ENCODE measurements around the gene SH2B3.
A peak's percentile ranks its signal among the peaks of the same experiment; 100 is the strongest.
"Not testable (repeated sequence)": the region's sequence is repeated elsewhere in the genome, so short reads cannot be mapped to it uniquely, and the experiment has no call there.

Gene SH2B3

DNA sequence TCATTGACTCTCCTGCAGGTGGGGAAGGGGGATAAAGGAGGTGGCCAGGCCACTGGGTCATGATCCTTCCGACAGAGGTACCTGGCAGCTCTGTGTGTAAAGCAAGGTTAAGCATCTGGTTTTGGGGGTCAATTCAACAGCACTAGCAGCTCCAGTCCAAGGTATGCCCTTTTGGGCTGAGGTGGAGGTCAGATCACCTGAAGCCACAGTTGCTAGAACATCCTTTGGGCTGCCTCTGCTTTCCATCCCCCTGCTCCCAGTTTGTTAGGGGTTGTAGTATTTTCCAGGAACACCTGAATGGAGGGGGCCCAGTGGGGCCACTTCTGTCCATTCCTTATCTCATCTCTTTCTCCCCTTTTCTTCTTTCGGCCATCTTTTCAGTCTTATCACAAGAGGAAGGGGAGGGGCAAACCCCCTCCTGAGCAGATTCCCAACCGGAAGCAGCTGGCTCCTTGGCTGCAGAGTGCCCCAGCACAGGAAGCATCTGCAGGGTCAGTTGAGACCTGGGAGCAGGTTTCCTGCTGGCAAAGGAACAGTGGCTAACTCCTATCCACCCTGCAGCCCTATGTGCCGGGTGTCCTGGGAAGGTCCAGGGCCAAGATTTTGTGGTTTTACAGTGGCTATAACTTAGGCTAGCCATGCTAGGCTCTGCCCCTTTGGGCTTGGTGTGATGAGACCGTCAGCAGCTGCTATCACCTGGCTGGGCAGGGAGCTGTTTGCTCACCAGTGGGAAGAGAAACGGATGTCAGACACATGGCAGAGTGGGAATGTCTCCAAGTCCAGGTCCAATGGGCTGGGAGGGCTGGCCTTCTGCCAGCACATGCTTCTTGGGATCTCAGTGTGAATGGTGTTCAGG is 40.2 kb downstream of the SH2B3 start:
- DNase-seq = peak; percentile 37

DNA sequence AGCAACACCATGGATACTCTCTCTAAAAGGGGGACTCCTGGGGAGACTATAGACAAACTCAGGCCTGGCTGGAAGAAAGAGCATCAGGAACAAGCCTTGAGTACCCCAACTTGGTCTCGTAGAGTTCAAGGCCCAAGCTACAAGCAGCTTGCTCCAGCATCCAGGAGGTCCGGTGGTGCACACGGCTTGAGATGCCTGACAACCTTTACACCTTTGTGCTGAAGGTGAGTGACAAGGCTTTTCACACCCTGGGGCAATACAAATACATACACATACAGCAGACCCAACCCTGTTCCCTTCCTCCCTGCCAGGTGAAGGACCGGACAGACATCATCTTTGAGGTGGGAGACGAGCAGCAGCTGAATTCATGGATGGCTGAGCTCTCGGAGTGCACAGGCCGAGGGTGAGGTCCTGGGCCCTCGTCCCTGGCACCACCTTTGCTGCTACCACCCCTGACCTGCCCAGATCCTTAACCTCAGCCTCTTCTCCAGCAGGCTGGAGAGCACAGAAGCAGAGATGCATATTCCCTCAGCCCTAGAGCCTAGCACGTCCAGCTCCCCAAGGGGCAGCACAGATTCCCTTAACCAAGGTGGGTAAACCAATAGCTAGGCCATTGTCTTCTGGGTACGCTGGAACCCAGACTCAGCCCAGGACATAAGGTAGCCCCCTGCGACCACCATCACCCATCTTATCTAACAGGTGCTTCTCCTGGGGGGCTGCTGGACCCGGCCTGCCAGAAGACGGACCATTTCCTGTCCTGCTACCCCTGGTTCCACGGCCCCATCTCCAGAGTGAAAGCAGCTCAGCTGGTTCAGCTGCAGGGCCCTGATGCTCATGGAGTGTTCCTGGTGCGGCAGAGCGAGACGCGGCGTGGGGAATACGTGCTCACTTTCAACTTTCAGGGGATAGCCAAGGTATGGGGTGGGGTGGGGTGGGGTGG is 41.2 kb downstream of the SH2B3 start:
- DNase-seq = no peak

DNA sequence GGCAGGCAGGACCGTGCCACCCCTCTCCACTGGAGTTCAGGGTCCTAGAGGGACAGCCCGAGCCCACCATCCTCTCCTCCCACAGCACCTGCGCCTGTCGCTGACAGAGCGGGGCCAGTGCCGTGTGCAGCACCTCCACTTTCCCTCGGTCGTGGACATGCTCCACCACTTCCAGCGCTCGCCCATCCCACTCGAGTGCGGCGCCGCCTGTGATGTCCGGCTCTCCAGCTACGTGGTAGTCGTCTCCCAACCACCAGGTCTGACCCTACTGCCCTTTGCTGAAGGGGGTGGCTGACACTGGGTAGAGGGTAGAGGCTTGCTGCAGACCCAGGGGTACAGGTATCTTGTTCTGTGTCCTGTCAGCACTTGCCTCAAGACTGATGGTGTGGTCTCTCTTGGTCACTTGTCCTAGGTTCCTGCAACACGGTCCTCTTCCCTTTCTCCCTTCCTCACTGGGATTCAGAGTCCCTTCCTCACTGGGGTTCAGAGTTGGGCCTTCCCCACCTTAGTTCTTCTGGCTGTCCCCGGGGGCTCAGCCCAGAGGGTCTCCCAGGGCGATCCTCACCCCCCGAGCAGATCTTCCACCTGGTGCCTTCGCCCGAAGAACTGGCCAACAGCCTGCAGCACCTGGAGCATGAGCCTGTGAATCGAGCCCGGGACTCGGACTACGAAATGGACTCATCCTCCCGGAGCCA is 42.0 kb downstream of the SH2B3 start:
- no peak for DNase-seq

DNA sequence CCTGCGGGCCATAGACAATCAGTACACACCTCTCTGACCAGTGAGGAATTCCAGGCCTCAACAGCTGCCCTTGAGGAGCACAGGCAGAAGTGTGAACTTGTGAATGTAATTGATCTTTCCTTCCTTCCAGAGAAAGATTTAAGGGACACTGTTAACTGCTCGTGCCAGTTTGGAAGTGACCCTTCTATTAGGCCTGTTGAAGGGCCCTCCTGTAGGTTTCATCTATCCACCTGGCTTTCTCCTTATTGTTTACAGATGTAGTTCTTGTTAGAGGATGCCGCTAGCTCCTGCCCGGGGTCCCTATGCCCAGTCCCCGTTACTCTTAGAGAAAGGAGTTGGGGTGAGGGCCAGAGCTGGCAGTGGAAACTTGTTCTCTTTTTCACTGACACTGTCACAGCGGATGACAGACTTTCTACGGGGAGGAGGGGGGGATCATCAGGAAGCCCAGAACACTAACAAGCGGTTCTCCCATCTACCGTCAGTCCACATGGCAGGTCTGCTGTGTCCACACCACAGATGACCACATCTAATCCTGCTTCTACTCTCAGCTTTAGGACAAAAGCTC is 42.6 kb downstream of the SH2B3 start:
- DNase-seq = no peak

DNA sequence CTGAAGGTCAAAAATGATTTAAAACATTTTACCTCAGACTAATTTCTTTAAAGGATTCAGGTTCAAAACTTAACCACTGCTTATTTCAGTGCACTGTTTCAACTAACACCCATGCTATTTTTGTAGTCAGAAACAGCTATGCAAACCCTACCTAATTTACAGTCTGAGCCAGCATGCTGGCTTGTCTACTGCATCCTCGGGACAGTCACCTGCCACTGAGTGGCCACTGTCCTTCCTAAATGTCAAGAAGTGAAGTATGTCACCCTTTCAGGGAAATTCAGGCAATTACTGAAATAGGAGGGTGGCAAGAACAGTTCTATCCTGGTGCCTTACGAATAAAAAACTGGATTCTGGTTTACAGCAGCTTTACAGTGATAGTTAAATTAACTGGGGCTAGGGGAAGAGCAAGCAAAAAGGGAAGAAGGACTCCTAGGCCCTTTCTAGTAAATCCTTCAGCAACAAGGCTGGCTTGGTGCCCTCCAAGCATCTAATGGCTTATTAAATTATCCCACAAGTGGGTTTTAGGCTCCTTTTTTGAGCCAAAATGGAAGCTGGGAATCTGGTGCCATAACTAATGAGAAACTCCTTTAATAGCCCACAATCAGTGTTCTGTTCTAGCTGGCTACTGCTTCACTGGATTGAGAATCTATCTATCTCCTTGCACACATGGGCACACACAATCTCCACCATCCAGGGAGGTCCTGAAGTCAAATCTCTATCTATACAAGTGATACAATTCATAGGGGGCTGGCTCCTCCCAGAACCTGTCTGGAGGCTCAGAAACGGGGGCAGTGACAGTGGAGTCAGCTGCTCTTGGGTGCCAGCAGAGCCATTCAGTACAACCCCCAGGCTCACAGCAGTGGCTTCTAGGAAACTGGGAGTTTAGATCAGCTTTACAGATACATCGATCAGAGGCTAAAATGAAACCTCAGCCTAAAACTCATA is 43.4 kb downstream of the SH2B3 start:
- DNase-seq = no peak

DNA sequence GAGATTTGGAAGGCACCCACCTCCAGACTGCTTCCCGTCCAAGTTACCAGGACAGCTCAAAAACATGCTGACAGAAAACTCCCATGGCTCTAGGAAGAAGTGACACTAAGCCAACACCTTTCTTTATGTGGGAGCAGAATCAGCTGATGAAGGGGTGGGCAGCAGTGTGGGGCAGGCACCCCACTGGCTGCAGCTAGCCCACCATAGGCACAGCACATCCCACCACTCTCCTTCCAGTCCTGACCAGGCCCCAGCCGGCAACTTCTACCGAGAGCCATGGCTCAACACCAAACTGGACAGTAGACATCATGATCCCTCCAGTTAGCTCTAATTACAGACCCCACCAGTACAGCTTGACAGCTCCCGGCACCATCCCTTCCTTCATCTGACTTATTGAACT is 45.0 kb downstream of the SH2B3 start:
- no peak for DNase-seq

DNA sequence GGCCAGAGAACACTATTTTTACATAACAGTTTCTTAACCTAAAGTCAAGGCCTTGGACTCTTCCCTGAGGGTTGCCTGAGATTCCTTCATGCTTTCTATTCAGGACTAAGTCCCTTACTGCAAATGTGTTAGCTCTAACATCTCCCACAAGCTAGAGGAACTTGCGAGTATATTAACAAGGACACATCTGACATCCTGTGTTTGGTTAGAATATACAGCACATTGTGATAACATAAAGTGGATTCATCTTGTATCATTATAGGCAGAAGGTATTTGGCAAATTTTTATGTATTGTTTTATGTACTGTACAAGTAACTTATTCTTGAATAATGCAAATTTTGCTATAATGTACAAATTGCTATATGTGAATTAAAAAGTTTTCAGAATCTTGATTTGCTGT is 45.5 kb downstream of the SH2B3 start:
- no peak for DNase-seq

DNA sequence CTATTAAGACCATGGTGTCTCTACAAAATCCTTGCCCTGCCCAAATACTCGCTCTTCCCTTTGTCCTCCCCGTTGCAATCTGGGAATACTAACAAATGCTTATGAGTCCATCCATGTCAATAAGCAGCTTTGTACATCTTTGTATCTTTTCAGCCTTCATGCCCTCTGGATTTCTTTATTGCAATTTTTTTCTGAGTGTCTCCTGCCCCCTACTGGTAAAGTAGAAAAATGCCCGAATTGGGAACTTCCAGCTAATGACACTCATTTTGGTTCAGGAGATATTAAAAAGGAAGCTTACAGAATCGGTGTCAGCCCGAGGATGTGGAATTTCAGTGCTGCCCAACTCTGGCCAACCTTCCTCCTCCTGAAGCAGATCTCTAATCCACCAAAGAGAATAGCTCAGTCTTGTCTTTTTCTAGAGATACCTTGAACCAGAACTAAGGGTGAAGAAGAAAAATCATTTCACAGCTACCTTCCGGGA is 46.0 kb downstream of the SH2B3 start:
- DNase-seq = no peak

DNA sequence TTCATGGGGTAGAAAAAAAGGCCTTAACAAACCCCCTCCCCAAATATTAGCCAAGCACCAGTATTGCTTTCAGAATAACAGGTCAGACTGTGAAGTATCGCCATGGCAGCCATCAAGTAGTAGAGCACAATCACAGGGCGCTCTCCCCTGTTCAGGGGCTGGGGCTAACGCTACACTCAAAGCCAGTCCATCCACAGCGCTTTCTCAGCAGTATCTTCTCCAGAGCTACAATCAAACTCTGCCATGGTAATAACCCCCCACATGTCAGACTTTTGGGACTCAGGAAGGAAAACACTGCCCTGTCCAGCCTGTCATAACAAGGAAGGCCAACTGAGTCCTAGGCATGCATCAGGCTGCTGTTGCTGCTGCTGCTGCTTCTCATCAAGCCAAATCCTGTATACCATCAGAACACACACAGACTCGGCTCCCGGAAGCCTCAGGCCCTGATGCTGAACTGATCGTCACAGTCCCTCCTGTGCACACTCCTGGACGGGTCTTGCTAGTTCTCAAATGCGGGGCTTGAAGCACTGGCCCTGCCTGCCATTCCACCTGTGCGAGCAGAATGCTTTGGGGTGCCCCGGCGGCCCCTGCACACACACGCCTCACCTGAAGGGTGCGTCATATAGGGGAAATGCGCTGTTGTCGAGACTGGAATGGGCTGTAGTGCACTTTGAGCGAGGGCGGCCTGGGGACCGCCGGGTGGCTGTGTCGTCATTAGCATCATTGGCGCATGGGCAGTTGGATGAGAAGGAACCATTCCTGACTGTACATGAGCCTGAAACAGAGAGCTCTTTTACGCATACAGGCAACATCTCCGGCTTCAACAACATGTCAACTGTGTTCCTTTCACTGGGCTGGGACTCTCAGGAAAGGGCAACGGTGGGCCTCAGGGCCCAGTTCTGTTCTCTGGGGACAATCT is 47.6 kb downstream of the SH2B3 start:
- DNase-seq = no peak

DNA sequence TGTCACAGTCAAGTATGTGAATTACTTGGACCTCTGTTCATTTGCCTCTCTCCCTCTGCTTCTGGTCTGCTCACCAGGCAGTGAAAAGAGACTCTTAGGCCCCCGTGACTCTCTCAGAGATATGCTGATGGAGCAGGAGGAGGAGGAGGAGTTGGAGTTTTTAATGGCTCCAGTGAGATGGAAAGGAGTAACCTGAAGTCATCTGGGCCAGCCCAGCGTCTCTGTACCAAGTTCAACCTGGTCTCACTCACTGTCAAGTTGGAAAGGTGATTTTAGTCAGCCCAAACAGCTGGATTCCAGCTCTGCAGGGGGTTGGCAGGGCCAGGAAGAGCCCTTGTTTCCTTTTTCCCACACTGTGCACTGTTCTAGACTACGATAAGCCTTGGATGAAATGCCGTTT is 48.6 kb downstream of the SH2B3 start:
- DNase-seq = no peak

DNA sequence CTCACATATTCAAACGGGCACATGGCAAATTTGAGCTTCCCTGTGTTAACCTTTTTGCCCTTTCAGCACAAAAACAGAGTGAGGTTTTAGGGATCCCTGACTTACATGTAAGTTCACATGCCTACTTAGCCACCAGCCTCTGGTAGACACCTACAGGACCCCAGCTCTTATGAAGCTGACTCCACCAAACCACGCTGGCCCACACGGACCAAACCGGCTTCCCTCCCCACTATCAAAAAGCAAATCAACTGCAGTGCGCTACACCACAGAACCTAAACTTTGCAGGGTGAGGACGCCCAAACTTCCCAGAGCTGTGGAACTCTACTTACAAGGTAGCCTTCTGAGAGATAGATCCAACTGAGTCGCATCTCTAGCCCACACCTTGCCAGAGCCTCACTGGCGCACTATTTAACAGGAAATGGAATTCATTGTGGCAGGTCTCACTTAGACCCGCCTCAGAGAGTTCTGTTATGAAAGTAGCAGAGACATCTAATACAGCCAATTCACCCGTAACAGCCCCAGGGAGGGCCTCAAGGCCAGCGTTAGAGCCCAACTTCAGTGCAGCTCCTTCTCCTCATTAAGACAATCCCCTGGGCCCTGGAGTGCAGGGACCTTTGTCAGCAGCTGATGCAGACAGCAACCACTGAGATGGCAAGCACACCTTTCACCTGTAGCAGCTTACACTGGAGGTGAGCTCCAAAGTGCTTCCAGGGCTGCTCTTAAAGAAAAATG is 49.2 kb downstream of the SH2B3 start:
- no peak for DNase-seq

DNA sequence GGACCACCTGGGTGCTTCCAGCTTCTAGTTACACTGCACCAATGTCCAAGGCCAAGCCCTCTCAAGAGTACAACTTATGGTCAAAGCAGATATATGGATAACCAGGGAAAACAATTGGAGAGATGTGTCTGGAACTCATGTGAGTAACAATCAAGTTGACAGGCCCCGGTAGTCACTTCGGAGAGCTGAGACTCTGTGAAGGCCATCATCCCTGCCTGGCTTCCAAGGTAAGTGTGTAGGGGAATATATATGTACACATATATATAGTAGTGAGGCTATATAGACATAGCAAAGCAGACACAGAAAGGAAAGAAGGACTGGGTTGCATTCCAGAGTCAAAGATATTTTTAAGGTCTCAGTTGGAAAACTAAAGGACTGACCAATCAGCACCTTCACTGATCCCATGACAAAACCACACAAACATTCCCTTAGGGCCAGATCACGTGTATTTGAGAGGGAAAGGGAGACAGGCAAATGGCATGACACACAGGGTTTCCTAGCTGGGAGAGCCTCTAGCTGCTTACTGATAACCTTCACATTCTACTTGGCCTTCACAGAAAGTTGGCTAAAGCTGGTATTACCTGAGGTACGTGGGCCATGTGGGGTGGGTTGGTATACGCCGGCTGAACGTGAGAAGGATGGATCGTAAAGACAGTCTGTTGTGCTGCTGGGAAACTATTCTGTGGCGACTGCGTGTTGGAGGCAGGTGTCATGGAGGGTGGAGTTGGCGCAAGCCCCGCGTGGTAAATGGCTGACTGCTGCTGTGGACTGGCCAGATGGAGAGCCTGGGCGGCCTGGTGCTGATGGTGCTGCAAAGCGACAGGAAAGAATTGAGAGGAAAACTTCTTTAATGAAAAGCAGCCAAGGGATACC is 50.0 kb downstream of the SH2B3 start:
- DNase-seq = no peak

DNA sequence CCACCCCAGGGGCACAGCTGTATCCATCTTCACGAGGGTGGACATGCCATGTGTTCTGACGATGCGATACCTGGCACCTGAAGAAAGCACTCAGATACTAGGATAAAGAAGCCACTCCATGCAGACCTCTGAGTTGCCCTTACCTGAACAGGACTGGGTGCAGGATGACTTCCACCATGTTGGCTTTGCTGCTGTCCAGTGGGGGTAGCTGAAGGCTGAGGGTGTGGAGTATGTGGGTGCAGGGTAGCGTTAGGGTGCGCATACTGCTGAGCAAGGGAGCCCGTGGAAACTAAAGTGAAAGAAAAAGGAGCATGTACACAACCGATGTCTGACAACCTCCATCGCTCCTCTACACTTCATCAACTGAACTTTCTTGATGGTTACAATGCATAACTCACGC is 51.3 kb downstream of the SH2B3 start:
- no peak for DNase-seq

DNA sequence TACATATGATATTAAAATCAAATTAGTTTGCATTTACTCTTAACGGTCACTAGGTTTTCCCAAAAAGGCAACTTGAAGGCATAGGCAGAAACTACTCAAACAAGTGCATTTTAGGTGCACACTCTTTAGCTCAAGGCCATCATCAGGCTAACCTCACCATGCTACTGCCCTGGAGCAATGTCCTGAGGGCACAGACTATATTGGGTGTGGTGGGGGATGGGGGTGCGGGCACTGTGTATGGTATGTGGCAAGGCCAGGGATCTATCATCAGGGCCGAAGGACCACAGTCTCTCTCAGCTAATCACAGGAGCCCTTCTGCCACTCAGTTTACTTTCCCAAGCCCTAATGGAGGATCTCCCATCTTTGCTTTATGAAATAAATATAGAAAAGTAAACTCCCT is 51.9 kb downstream of the SH2B3 start:
- DNase-seq = no peak

DNA sequence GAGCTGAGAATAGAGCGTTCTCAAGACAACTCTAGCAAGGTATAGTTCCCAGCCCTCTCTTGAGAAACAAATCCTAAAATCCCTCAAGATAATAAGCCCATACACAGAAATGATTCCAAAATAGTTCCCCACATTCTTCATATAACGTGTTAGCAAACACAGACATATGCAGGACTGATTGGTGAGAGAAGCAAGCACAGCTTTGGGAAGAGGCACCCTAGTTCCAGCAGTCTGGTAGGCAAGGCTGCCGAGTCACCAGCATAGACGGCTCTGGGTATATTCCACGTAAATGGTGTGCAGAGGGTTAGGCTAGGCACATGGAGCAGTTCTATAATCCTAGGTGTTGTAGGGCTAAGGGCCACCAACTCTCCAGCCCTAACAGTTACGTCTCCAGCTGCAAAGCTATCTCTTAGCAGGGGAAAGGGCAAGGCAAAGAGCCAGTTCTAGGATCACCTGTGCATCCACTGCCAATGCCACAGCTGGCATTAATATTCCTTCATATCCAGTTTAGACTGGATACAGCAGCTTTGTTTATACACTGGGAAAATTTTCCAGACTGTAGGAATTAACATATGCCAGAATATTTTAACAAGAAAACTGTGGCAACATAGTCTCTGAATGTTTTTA is 52.9 kb downstream of the SH2B3 start:
- DNase-seq = no peak

DNA sequence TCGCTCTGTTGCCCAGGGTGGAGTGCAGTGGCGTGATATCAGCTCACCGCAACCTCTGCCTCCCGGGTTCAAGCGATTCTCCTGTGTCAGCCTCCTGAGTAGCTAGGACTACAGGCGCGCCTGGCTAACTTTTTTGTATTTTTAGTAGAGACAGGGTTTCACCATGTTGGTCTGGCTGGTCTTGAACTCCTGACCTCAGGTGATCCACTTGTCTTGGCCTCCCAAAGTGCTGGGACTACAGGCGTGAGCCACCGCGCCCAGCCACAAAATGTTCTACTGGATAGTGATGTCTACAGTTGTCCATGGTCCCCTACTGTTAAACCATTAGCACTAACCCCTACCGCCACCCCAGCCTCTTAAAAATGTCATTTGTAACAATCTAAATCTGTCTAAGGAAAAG is 54.4 kb downstream of the SH2B3 start:
- not testable (repeated sequence) for DNase-seq

DNA sequence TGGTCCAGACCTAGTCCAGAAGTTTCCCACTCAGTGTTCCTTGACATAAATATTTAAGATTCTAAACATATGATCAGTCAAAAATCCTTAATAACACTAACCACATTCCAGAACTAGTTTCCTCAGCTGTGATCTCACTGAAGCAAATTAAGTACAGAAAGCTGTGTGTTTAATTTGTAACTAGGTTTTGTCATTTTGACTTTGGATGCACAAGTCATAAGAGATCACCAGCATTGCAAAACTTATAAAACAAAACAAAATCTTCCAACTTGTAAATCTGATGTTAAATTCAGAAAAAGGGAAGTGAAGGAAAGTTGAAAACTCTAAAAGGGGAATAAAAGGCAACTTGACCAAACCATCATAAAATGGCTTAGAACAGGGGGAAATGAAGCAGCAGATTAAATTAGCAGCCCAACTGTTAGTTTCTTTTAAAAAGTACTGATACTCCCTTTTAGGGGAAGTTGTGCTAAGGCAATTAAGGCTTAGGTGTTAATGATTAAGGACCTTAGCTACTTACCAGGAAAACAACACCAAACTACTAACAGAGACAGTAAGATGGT is 56.6 kb downstream of the SH2B3 start:
- no peak for DNase-seq

All from left hindlimb (tissue), 1 donor.